Stimulated activated naive B cell treated with anti-CD40 and anti-IgM and Interleukin-4, amounts not matched to agents 10 μg/mL and 1 μg/mL and 100 μg/mL, for 72 hours (primary cell): ENCODE results near the gene OR1E2.
"Not testable (repeated sequence)": the region's sequence is repeated elsewhere in the genome, so short reads cannot be mapped to it uniquely, and the experiment has no call there.

Experiments
- ATAC-seq, 2 donors: fragments of 150-1000 bp; cut with Tn5 transposase; replicated peaks; 2 replicates each; pipeline ENCODE4 v1.10.0; 2021; ENCODE audit warnings: moderate library complexity in 1 of 2
- DNase-seq: peaks from one replicate; pipeline ENCODE4 v3.0.0; 2021
- H3K27ac Mint-ChIP-seq: one replicate; pipeline ENCODE4 v1.8.0; 2022; ENCODE audit warnings: mild to moderate bottlenecking, mixed read lengths
- H3K27me3 Mint-ChIP-seq, 2 donors: one replicate each; pipeline ENCODE4 v1.8.0; 2022; ENCODE audit warnings: mixed read lengths in 2 of 2
- H3K36me3 Mint-ChIP-seq, 2 donors: one replicate each; pipeline ENCODE4 v1.8.0; 2022; ENCODE audit warnings: mixed read lengths in 2 of 2, mild to moderate bottlenecking in 1 of 2
- H3K4me1 Mint-ChIP-seq, 2 donors: one replicate each; pipeline ENCODE4 v1.8.0; 2022; ENCODE audit warnings: mixed read lengths in 2 of 2, mild to moderate bottlenecking in 1 of 2
- H3K4me3 Mint-ChIP-seq, 2 donors: one replicate each; pipeline ENCODE4 v1.8.0; 2022; ENCODE audit warnings: mild to moderate bottlenecking in 2 of 2, mixed read lengths in 2 of 2, moderate library complexity in 1 of 2
- H3K9me3 Mint-ChIP-seq, 2 donors: one replicate each; pipeline ENCODE4 v1.8.0; 2022; ENCODE audit warnings: mixed read lengths in 2 of 2, mild to moderate bottlenecking in 1 of 2

Gene OR1E2, protein sequence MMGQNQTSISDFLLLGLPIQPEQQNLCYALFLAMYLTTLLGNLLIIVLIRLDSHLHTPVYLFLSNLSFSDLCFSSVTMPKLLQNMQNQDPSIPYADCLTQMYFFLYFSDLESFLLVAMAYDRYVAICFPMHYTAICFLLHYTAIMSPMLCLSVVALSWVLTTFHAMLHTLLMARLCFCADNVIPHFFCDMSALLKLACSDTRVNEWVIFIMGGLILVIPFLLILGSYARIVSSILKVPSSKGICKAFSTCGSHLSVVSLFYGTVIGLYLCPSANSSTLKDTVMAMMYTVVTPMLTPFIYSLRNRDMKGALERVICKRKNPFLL

DNA sequence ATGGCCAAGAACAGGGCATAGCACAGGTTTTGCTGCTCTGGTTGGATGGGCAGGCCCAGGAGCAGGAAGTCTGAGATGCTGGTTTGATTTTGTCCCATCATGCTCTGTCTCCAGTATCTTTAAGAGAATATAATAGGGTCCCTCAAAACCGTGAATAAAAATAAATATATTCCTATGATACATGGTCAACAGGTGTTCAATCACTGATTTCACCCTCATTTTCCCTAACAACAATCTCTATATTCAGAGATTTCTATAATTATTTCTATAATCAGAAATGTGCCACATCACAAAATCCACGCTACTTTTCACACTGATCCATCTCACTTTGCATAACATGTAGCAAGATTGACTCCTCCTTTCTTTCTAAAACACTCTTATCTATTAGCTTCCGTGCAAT, at the start of gene OR1E2:
OR1E2 (minus strand) TSS at position 101 of the 400 bp plus-strand sequence; CDS start at position 101, 0 bp downstream.
- H3K4me1 Mint-ChIP-seq: peaks cover 0 to 4% of the 10 kb centered on the region in 2 donors
- H3K36me3 Mint-ChIP-seq: no peaks in the 10 kb centered on the region
- DNase-seq (no peak), ATAC-seq (no peak)
- no peak within 1 kb of the TSS for H3K4me3 Mint-ChIP-seq
- H3K9me3 Mint-ChIP-seq: peaks cover 4 to 10% of the 10 kb centered on the region in 2 donors
- H3K27me3 Mint-ChIP-seq: peaks cover 14 to 43% of the 10 kb centered on the region in 2 donors
- no peak within 1 kb of the TSS for H3K27ac Mint-ChIP-seq

DNA sequence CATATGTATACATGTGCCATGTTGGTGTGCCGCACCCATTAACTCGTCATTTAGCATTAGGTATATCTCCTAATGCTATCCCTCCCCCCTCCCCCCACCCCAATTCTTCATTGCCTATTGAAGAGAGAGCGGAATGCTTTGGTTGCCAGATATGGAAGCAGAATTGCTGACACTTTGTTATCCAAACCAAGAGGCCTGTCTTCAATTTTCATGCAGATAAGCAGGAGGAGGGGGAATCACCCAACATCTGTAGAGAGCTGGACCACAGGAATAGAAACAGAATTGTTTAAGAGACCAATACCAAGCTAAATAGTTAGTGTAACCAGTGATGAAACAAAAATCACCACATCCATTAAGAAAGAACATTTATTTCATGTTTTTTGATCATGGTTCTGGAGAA, 49.2 kb upstream of the OR1E2 start:
- Mint-ChIP-seq H3K9me3 (no peaks in the 10 kb centered on the region), H3K36me3 (no peaks in the 10 kb centered on the region), H3K4me1 (no peaks in the 10 kb centered on the region), H3K4me3 (no peak overlapping the region), H3K27me3 (peaks cover 33 to 34% of the 10 kb centered on the region in 2 donors), H3K27ac (no peak overlapping the region)
- ATAC-seq: no peak
- DNase-seq: no peak

- ATAC-seq (no peak), DNase-seq (no peak)
- peaks cover 0 to 3% of the 10 kb centered on the region in 2 donors for H3K4me1 Mint-ChIP-seq
- H3K9me3 Mint-ChIP-seq: no peaks in the 10 kb centered on the region
- no peaks in the 10 kb centered on the region for H3K36me3 Mint-ChIP-seq
- no peak overlapping the region for H3K4me3 Mint-ChIP-seq
- peaks cover 19 to 23% of the 10 kb centered on the region in 2 donors for H3K27me3 Mint-ChIP-seq
- H3K27ac Mint-ChIP-seq: no peak overlapping the region
These were observed 46.3 kb upstream of the OR1E2 start for GRCh38 chr17:3479988-3480387.

DNA sequence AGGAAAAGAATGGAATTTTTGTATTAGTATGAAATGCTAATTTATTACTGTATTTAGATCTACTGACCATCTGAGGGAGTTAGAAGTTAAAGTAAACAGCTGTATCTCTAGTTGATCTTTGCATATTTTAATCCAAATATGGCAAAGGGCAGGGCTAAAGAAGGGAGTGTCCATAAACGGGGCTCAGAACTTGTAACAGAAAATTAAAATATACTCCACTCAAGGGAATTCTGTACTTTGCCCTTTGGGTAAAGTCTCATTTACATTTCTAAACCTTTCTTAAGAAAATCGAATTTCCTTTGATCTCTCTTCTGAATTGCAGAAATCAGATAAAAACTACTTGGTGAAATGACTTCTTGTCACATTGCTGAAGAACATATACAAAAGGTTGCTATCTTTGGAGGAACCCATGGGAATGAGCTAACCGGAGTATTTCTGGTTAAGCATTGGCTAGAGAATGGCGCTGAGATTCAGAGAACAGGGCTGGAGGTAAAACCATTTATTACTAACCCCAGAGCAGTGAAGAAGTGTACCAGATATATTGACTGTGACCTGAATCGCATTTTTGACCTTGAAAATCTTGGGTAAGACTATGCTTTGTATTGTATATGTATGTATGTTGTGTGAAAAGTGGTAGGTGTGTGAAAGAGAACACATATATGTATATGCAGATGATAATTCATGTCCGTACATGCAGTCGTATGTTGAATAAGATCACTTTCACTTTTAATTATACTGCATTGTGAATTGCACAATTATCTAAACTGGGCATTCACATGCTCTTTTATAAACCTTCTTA, 42.4 kb upstream of the OR1E2 start, which contains the start of gene ASPA:
ASPA (plus strand) TSS at position 186 of the 799 bp plus-strand sequence; CDS start at position 349, 163 bp downstream.
- DNase-seq (no peak), ATAC-seq (no peak)
- Mint-ChIP-seq H3K4me3 (peak within 1 kb of the TSS; percentile 3 to 26), H3K36me3 (no peaks in the 10 kb centered on the region), H3K27me3 (peaks cover 8 to 12% of the 10 kb centered on the region in 2 donors), H3K9me3 (no peaks in the 10 kb centered on the region), H3K4me1 (peaks cover 0 to 3% of the 10 kb centered on the region in 2 donors), H3K27ac (no peak within 1 kb of the TSS)

DNA sequence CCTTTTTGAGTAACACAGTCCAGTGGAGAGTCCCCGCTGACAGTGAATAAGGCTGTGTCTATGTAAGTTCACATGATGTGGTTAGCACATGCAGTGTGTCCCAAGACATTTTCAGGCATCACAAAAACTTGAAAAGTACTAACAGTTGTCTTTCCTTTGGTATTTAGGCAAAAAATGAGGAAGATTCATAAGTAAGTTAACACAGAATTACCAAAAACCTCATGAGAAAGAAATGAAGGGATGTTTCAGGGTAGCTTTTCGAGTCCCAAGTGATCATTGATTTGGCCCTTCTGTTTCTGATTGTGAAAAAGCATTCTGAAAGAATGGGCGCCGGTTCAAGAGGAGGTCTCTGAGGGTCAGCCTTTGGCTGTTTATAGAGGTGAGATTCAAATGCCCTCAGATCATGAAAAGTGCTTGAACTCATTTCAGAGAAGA, 41.6 kb upstream of the OR1E2 start:
- no peaks in the 10 kb centered on the region for H3K9me3 Mint-ChIP-seq
- no peak overlapping the region for H3K27ac Mint-ChIP-seq
- DNase-seq: no peak
- no peaks in the 10 kb centered on the region for H3K36me3 Mint-ChIP-seq
- peaks cover 8 to 13% of the 10 kb centered on the region in 2 donors for H3K27me3 Mint-ChIP-seq
- H3K4me3 Mint-ChIP-seq: no peak overlapping the region
- H3K4me1 Mint-ChIP-seq: peaks cover 0 to 3% of the 10 kb centered on the region in 2 donors
- no peak for ATAC-seq

DNA sequence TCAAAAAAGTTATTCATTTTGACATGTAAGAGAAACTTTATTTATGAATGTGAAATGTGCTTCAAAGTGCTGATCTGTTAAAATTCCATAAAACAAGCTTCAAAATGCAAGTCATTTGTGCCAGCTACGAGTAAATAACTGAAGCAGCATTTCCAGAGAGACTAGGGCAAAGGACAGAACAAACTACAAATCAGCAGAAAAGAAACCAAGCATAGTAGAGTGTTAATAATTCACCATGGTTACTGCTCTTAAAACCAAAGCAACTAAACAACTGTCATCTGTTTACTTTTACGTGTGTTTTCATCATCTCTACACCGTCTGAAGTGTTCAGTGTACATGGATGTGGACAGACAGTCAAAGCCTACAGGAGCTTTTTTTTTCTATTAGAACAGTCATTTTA, 40.6 kb upstream of the OR1E2 start:
- H3K27ac Mint-ChIP-seq: no peak overlapping the region
- peaks cover 0 to 3% of the 10 kb centered on the region in 2 donors for H3K4me1 Mint-ChIP-seq
- H3K9me3 Mint-ChIP-seq: no peaks in the 10 kb centered on the region
- no peak overlapping the region for H3K4me3 Mint-ChIP-seq
- no peak for DNase-seq
- ATAC-seq: no peak
- H3K27me3 Mint-ChIP-seq: peaks cover 8 to 18% of the 10 kb centered on the region in 2 donors
- no peaks in the 10 kb centered on the region for H3K36me3 Mint-ChIP-seq

DNA sequence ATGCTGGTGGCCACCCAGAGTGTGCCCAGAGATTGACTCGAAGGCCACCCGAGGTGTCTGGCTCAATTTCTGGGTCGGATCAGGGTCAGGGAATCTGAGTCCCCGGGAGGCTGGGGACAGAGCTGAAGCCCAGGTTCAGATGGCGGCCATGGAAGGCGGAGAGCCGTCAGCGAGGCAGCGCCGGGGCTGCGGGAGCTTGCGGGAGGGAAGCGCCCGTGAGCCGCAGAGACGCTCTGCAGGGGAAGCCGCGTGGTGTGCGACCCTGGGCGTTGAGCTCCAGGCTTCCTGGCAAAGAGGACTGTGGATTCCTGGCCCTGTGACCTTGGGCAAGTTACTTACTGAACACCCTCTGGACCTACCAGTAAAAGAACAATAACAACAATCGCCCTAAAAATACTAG, 38.5 kb upstream of the OR1E2 start:
- Mint-ChIP-seq H3K4me1 (peaks cover 0 to 3% of the 10 kb centered on the region in 2 donors), H3K27me3 (peaks cover 4 to 11% of the 10 kb centered on the region in 2 donors), H3K9me3 (no peaks in the 10 kb centered on the region), H3K36me3 (no peaks in the 10 kb centered on the region), H3K4me3 (no peak overlapping the region), H3K27ac (no peak overlapping the region)
- ATAC-seq (no peak), DNase-seq (no peak)

DNA sequence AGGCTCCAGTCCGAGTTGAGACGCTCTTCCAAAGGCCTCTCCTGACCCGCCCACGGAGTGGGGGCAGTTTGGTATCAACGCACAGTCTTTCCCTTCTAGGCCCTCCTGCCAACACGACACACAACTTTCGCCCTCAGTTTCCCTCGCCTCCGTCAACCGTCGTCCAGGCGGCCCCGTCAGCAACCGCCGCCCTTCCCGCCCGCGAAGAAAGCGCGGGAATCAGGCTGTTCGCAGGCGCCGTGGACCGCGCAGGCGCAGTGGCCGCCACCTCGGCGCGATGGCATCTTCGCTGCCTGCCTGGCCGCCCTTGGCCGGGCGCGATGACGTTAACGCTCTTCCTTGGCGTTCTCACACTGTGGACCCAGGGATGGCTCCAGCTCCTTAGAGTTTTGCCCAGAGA, 38.0 kb upstream of the OR1E2 start, which contains the start of gene SPATA22:
SPATA22 (minus strand) TSS at position 221 of the 400 bp plus-strand sequence. CDS start 2,494 bp downstream, outside the sequence.
- Mint-ChIP-seq H3K9me3 (no peaks in the 10 kb centered on the region), H3K4me3 (no peak within 1 kb of the TSS), H3K4me1 (peaks cover 0 to 3% of the 10 kb centered on the region in 2 donors), H3K27me3 (peaks cover 4 to 11% of the 10 kb centered on the region in 2 donors), H3K36me3 (no peaks in the 10 kb centered on the region), H3K27ac (no peak within 1 kb of the TSS)
- ATAC-seq (no peak), DNase-seq (no peak)

DNA sequence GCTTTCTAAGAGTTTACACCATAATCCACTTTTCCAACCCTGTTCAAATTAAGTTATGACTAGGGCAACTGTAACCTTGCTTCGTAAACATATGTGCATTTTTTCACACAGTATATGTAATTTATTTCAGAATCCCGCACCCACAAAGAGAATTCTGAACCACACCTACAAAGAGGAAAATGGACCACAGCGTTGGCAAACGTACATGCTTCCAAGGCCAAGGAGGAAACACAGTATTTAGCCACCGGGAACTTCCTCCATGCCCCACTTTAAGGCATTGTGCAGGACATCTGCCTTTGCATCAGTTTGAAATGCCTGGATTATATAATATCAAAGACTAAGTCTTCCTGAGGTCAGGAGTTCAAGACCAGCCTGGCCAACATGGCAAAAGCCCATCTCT, 35.9 kb upstream of the OR1E2 start:
- no peak for ATAC-seq
- no peaks in the 10 kb centered on the region for H3K9me3 Mint-ChIP-seq
- DNase-seq: no peak
- no peak overlapping the region for H3K4me3 Mint-ChIP-seq
- H3K36me3 Mint-ChIP-seq: no peaks in the 10 kb centered on the region
- H3K27ac Mint-ChIP-seq: no peak overlapping the region
- peaks cover 4 to 11% of the 10 kb centered on the region in 2 donors for H3K27me3 Mint-ChIP-seq
- H3K4me1 Mint-ChIP-seq: no peaks in the 10 kb centered on the region

DNA sequence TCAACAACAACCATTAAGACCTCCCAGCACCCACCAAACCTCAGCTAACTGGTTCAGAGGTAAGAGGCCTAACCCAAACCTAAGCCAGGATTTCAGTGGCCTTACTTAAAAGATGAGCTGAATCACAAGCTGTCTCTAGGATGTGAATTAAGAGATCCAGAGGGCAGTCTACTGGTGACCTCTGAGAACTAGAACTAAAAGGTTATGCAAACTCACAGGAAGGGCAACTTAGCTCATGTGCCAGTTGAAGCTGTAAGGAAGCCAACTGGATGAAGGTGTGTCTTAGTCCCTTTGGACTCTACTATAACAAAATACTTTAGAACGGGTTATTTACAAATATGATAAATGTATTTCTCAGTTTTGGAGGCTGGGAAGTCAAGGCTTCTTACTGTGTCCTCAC, 32.7 kb upstream of the OR1E2 start:
- peaks cover 4 to 11% of the 10 kb centered on the region in 2 donors for H3K27me3 Mint-ChIP-seq
- H3K36me3 Mint-ChIP-seq, DNase-seq, ATAC-seq, H3K4me1 Mint-ChIP-seq, H3K27ac Mint-ChIP-seq, H3K4me3 Mint-ChIP-seq, H3K9me3 Mint-ChIP-seq: not testable (repeated sequence)

DNA sequence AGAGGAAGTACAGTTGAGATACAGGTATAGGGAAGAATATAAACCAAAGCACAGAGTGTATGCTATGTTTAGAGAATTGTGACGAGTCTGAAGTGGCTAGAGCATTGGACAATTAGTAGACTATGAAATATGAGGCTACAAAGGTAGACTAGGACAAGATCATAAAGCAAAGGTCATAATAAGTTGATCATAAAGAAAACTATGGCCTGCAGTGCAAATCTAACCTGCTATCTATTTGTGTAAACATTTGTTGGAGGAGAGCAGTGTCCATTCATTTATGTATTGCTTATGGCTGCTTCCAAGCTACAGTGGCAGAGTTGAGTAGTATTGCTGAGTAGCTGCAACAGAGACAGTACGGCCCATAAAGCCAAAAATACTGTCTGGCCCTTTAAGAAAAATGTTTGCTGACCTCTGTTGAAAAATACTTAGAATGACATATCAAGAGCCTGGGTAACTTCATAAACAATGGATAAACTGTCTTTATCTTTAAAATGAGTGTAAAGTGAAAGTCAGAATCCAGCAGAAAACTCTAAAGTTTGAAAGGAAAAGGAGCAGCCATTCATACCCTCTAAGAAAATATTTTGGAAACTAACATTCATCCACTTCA, 14.5 kb upstream of the OR1E2 start:
- no peak overlapping the region for H3K4me3 Mint-ChIP-seq
- no peak overlapping the region for H3K27ac Mint-ChIP-seq
- DNase-seq (no peak), ATAC-seq (no peak)
- peaks cover 0 to 1% of the 10 kb centered on the region in 2 donors for H3K4me1 Mint-ChIP-seq
- no peaks in the 10 kb centered on the region for H3K36me3 Mint-ChIP-seq
- no peaks in the 10 kb centered on the region for H3K9me3 Mint-ChIP-seq
- H3K27me3 Mint-ChIP-seq: peaks cover 0 to 13% of the 10 kb centered on the region in 2 donors

DNA sequence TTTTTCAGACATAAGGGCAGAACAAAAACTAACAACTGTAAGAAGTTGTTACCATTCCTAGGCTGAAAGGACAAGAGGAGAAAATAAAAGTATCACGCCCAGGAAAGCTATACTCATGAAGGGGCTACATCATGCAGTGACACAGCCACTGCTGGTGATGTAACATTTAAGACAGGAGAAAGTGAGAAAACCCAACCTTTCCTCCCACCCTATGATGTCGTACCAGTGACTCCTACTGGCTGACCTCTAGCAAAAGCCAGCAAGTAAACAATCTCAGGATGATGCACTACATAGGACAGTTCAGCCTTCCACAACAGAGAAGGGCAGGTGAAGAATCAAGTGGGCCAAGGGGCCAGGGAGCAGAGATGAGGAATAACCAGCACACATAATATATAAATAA, 14.0 kb upstream of the OR1E2 start:
- Mint-ChIP-seq H3K27ac (no peak overlapping the region), H3K4me1 (peaks cover 0 to 1% of the 10 kb centered on the region in 2 donors), H3K9me3 (no peaks in the 10 kb centered on the region), H3K36me3 (no peaks in the 10 kb centered on the region), H3K4me3 (no peak overlapping the region), H3K27me3 (peaks cover 2 to 8% of the 10 kb centered on the region in 2 donors)
- ATAC-seq (peak; percentile 34 to 48), DNase-seq (no peak)

DNA sequence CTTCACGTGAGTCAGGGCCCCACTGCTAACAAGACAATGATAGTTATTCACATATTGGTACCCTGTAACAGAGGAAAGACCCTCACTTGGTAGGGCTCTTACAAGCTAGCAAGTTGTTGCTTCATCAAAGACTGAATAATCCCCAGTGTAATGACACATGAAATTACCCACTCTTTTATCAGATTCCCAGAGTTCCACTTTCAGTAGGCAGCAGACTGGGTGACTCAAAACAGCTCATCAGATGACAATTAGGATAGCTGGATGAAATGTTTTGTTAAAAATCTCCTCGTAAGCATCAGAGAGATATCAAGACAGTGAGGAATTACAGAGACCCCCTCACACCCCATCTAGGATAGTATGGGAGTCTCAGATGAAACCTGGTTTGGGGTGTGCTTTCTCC, 6.8 kb upstream of the OR1E2 start:
- Mint-ChIP-seq H3K4me3 (no peak overlapping the region), H3K27ac (no peak overlapping the region), H3K27me3 (peaks cover 10 to 13% of the 10 kb centered on the region in 2 donors), H3K36me3 (no peaks in the 10 kb centered on the region), H3K9me3 (no peaks in the 10 kb centered on the region), H3K4me1 (no peaks in the 10 kb centered on the region)
- DNase-seq (no peak), ATAC-seq (no peak)

DNA sequence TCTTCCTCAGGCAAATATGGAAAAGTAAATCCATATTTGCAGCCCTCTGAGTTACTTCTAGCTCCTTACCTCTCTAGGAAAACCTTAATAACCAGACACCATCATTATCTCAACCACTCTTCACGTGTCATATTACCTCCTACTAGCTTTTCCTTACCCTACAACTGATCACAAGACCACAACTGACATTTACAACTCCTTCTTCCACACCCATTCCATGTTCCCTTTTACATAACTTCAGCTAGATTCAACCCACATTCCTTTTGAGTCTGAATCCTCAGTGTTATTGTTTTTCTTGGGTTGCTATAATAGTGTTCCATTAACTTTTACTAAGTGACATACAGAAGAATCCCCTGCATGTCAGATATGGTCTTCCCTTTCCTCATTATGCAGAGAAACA, 4.7 kb upstream of the OR1E2 start:
- peaks cover 15 to 19% of the 10 kb centered on the region in 2 donors for H3K27me3 Mint-ChIP-seq
- DNase-seq (no peak), ATAC-seq (no peak)
- no peak overlapping the region for H3K27ac Mint-ChIP-seq
- H3K9me3 Mint-ChIP-seq: peaks cover 0 to 1% of the 10 kb centered on the region in 2 donors
- no peak overlapping the region for H3K4me3 Mint-ChIP-seq
- H3K36me3 Mint-ChIP-seq: no peaks in the 10 kb centered on the region
- H3K4me1 Mint-ChIP-seq: no peaks in the 10 kb centered on the region
